OCI-LY1 (cell line): Measurements from ENCODE around the gene CHST15.

ENCODE experiments used
- H2AFZ ChIP-seq: fragments of 200-600 bp; sonication (generic), shearing (Covaris generic); 2 replicates; pipeline ENCODE4 v1.6.0; 2014; ENCODE audit warnings: antibody characterized with exemption, mild to moderate bottlenecking, low read length
- H3F3A ChIP-seq: fragments of 200-600 bp; sonication (generic), shearing (Covaris generic); 2 replicates; pipeline ENCODE4 v1.6.0; 2014; ENCODE audit warnings: mild to moderate bottlenecking, antibody characterized with exemption, low read length, moderate library complexity; ENCODE audit not compliant: insufficient read depth
- H3K27ac ChIP-seq: fragments of 200-600 bp; sonication (generic); 2 replicates; pipeline ENCODE4 v1.5.1; 2014; ENCODE audit warnings: low read length, mixed run types, mild to moderate bottlenecking, low read depth; ENCODE audit not compliant: poor library complexity, severe bottlenecking
- H3K27me3 ChIP-seq: fragments of 200-600 bp; sonication (generic); 2 replicates; pipeline ENCODE4 v1.6.0; 2014; ENCODE audit warnings: antibody characterized with exemption, mild to moderate bottlenecking, low read length, moderate library complexity; ENCODE audit not compliant: insufficient read depth
- H3K36me3 ChIP-seq: fragments of 200-600 bp; sonication (generic); 2 replicates; pipeline ENCODE4 v1.6.1; 2014; ENCODE audit warnings: mild to moderate bottlenecking, antibody characterized with exemption, low read length, moderate library complexity, mixed read lengths; ENCODE audit not compliant: insufficient read depth
- H3K4me1 ChIP-seq: fragments of 200-600 bp; sonication (generic); 2 replicates; pipeline ENCODE4 v1.5.1; 2014; ENCODE audit warnings: mild to moderate bottlenecking, low read length, moderate library complexity; ENCODE audit not compliant: insufficient read depth, severe bottlenecking
- H3K4me2 ChIP-seq: fragments of 200-600 bp; sonication (generic), shearing (Covaris generic); 2 replicates; pipeline ENCODE4 v1.6.1; 2014; ENCODE audit warnings: low read length
- H3K4me3 ChIP-seq: fragments of 200-600 bp; sonication (generic); 2 replicates; pipeline ENCODE4 v1.5.1; 2014; ENCODE audit warnings: low read length, low read depth, mild to moderate bottlenecking, mixed read lengths; ENCODE audit not compliant: poor library complexity, severe bottlenecking
- H3K79me2 ChIP-seq: fragments of 200-600 bp; shearing (Covaris generic); 2 replicates; pipeline ENCODE4 v1.6.1; 2016; ENCODE audit warnings: mixed run types, low read length, mixed read lengths; ENCODE audit not compliant: insufficient read depth
- H3K9ac ChIP-seq: fragments of 200-600 bp; sonication (generic), shearing (Covaris generic); 2 replicates; pipeline ENCODE4 v1.6.1; 2014; ENCODE audit warnings: mild to moderate bottlenecking, low read length, mixed read lengths
- H3K9me2 ChIP-seq: fragments of 200-600 bp; sonication (generic), shearing (Covaris generic); 2 replicates; pipeline ENCODE4 v1.6.1; 2014; ENCODE audit warnings: low read depth, mild to moderate bottlenecking, low read length, mixed read lengths
- H3K9me3 ChIP-seq: fragments of 200-600 bp; shearing (Covaris generic); 2 replicates; pipeline ENCODE4 v1.6.1; 2014; ENCODE audit warnings: low read length, mixed read lengths
- H4K20me1 ChIP-seq: fragments of 200-600 bp; sonication (generic), shearing (Covaris generic); 2 replicates; pipeline ENCODE4 v1.6.0; 2016; ENCODE audit warnings: mild to moderate bottlenecking, low read length; ENCODE audit not compliant: insufficient read depth
- CTCF ChIP-seq: fragments of 200-600 bp; sonication (generic), shearing (Covaris generic); IDR thresholded peaks from 2 replicates; pipeline ENCODE4 v1.5.1; 2017; ENCODE audit warnings: mild to moderate bottlenecking, antibody characterized with exemption, low read length, moderate library complexity, mixed read lengths
- EZH2 ChIP-seq: fragments of 200-600 bp; sonication (generic), shearing (Covaris generic); IDR thresholded peaks from 2 replicates; pipeline ENCODE4 v1.8.0; 2017; ENCODE audit warnings: borderline replicate concordance, mixed run types, mild to moderate bottlenecking, antibody characterized with exemption, low read length, moderate library complexity, mixed read lengths

CHST15 gene

GRCh38 chr10:124044143-124044862 is 49.1 kb downstream of the CHST15 start:
- TF ChIP-seq CTCF = no peak
- TF ChIP-seq EZH2 = no peak
- Histone ChIP-seq H2AFZ (no peak overlapping the region), H3K4me1 (peaks cover 21% of the 10 kb centered on the region), H3K4me3 (no peak overlapping the region), H3K79me2 (no peaks in the 10 kb centered on the region), H3F3A (no peaks in the 10 kb centered on the region), H3K9ac (no peak overlapping the region), H3K27ac (no peak overlapping the region), H3K9me3 (no peaks in the 10 kb centered on the region), H3K4me2 (no peak overlapping the region), H3K36me3 (peaks cover 31% of the 10 kb centered on the region), H4K20me1 (no peaks in the 10 kb centered on the region), H3K9me2 (no peaks in the 10 kb centered on the region), H3K27me3 (no peaks in the 10 kb centered on the region)

- Histone ChIP-seq H3K9ac (peak overlapping the region; percentile 9; the same call in 1 of the 2 replicates), H3K79me2 (no peaks in the 10 kb centered on the region), H3K27ac (peak overlapping the region; percentile 83)
Measured at GRCh38 chr10:124043310-124044142, 49.9 kb downstream of the CHST15 start.

More at GRCh38 chr10:124043310-124044142, 49.9 kb downstream of the CHST15 start:
- Histone ChIP-seq H4K20me1 (no peaks in the 10 kb centered on the region), H3K36me3 (peaks cover 31% of the 10 kb centered on the region), H3K27me3 (no peaks in the 10 kb centered on the region), H3F3A (no peaks in the 10 kb centered on the region), H2AFZ (no peak overlapping the region), H3K9me2 (no peaks in the 10 kb centered on the region), H3K9me3 (no peaks in the 10 kb centered on the region), H3K4me1 (peaks cover 21% of the 10 kb centered on the region), H3K4me2 (peak overlapping the region; percentile 39; the same call in 1 of the 2 replicates), H3K4me3 (no peak overlapping the region)
- TF ChIP-seq CTCF (no peak), EZH2 (no peak)
